ENCODE results near the gene SLC3A2. TPM values are rescaled to one million over a fixed set of nuclear protein-coding genes. Genes with fewer than 3 reads are reported as not detected.

Gene SLC3A2
- total RNA-seq, 1 donor from 2014 or later: 38.6 TPM

DNA sequence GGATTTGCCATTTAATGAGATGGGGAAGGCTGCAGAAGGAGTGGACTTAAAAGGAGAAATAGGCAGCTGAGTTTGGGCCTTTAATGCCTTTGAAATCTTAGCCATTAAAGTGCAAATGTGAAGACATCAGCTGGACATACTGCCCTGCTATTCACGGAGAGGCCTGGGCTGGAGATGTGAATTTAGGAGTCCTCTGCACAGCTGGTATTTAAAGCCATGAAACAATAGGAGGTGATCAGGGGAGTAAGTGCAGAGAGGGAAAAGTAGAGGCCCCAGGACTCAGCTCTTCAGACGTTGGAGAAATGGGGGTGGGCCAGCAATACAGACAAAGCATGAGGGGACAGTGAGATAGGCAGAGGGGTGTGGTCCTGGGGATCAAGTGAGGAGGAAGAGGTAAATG, 16.6 kb downstream of the SLC3A2 start:
- intact Hi-C loops (cut with DNase I): no loop called here
- no peak for DNase-seq (ENCODE audit: low spot score)

DNA sequence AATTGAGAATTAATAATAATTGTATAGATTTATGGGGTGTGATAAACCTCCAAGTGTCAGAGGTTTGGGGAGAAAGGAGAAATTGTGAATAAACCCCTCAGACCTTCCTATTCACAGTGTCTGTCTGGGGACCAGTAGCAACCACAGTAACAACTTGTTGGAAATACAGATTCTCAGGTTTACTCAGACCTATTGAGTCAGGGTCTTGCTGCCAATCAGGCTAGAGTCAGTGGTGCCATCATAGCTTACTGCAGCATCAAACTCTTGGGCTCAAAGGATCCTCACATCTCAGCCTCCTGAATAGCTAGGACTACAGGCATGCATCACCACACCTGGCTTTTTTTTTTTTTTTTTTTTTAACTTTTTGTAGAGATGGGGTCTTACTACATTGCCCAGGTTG, 17.3 kb downstream of the SLC3A2 start:
- DNase-seq (ENCODE audit: low spot score): no peak
- intact Hi-C loops (cut with DNase I): no loop called here

DNA sequence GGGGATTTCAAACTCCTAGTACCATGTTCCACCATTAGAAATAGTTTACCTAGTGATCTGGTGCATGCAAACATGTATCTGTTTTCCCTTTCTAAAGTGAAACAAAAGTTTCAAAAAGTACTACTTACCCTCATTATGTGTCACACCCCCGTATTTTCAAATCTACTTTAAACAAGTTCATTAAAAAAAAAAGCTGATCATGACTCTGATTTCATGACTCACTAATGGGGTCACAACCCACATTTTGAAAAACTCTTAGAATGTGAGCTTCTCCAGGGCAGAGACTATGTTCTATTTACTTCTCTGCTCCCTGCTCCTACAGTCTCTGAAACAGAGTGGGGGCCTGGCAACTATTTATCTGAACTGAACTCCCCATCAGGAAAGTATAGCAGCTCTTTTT, 22.2 kb downstream of the SLC3A2 start:
- no peak for DNase-seq (ENCODE audit: low spot score)
- intact Hi-C loops (cut with DNase I): no loop called here

DNA sequence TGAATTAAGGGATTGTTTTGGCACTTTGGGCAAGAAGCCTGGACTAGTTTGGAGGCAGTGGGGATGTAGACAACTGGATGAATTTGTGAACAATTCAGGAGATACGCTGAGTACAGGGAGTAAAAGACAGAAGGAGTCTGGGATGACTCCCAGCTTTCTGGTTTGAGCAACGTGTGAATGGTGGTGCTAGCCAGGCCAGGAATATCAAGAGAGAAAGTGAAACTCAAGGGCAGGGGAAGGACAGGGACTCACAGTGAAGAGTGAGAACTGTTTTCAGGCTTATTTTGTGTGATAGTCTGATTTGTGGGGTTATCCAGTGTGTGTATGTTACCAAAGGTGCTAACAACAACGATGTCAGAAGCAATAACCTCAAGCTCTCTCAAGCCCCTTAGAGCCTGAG, 24.6 kb downstream of the SLC3A2 start:
- intact Hi-C loops (cut with DNase I): loop anchor here (5.0 kb wide), 2 partner anchors 72 to 307 kb away; no protein-coding TSS in a partner anchor

DNA sequence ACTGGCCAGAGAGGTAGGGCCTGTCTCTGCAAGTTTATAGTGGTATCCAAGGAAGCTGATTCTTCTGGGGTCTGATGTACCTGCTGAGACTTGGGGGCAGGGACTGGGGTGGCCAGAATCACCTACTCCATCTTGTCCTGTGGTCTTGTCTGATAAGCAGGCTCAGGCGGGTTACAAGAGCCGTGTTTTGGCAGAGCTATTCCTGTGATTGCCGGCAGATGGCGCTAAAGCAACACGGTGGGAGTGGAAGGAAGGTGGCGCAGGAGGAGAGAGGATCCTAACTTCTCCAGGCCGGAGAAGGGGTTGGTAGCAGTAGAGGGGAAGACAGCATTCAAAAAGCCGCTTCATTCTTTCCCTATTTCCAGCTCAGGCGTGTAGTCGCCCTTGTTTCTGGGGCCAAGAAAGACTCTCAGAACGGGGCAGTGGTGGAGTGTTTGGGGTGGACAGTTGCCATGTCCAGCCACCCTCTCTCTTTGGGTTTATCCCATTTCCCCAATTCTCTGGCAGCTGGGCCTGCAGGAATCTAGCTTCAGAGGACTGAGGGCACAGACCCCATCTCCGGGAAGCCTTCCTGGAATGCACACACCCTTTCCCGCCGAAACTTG, 25.3 kb downstream of the SLC3A2 start:
- DNase-seq (ENCODE audit: low spot score): peak; percentile 88
- intact Hi-C loops (cut with DNase I): loop anchor here (1.0 to 5.0 kb wide), 3 partner anchors 71 to 306 kb away; no protein-coding TSS in a partner anchor

More for the DNA sequence above, 24.6 kb downstream of the SLC3A2 start:
- no peak for DNase-seq (ENCODE audit: low spot score)

DNA sequence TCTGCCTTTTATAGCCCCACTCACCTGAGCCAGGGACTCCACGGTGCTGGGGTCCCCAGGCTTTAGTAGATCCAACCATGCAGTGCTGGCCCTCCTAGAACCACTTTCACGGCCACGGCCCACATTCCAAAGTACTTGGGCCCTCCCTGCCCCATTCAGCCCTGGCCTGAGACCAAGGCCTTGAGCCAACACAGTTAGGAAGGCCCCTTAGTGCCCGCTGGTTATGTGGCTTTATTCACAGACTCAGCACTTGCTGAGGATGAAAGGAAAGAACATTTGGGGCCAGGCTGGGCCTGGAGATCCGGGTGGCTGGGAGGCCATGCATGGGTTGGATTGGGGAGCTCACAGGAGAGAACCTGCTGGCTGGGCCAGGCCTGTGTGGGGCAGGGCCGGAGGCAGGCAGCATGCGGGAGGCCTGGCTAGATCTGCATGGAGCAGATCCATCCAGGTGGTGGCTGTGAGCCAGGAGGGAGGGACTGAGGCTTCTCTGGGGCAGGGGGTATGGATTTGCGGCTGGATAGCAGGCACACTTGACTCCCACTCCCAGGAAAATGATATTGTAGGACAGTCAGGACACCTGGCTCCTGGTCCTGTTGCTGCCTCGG, 27.9 kb downstream of the SLC3A2 start:
- DNase-seq (ENCODE audit: low spot score): no peak
- intact Hi-C loops (cut with DNase I): loop anchor here (5.0 kb wide), 2 partner anchors 69 to 304 kb away; no protein-coding TSS in a partner anchor

DNA sequence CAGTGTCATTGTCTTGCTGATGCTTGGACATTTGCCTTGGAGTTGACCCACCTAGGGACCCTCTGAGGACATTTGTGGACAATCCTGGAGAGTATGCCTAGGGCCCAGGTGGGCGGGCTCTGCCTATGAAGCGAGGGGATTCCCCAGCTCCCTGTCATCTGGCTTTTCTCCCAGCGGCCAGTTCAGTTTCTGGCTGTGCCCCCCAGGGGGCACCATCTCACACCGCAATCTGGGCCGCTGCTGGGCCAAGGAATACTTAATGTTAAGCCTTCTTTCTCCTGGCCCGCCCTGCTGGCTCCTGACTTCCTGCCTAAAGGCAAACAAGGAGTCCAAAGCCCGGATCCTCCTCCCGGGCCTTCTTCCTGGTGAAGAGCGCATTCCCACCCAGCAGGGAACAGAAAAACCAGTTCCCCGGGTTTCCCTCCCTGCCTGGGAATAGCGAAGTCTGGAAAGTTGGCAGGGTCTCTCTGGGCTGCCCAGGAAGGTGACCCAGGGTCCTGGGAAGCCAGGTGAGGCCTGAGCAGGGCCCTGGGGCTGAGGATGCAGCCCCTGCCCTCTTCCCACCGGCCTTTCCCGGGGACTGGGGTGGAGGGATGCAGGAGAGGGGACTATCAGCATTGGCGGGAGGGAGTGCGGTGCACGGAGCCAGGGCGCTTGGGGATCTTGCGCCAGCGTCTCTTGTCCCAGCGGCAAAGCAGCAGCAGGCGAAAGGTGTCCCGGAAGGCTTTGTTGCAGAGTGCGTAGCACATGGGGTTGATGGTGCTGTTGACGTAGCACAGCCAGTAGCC, 28.6 kb downstream of the SLC3A2 start:
- DNase-seq (ENCODE audit: low spot score): peak; percentile 84
- intact Hi-C loops (cut with DNase I): loop anchor here (5.0 kb wide), 2 partner anchors 68 to 303 kb away; no protein-coding TSS in a partner anchor

DNA sequence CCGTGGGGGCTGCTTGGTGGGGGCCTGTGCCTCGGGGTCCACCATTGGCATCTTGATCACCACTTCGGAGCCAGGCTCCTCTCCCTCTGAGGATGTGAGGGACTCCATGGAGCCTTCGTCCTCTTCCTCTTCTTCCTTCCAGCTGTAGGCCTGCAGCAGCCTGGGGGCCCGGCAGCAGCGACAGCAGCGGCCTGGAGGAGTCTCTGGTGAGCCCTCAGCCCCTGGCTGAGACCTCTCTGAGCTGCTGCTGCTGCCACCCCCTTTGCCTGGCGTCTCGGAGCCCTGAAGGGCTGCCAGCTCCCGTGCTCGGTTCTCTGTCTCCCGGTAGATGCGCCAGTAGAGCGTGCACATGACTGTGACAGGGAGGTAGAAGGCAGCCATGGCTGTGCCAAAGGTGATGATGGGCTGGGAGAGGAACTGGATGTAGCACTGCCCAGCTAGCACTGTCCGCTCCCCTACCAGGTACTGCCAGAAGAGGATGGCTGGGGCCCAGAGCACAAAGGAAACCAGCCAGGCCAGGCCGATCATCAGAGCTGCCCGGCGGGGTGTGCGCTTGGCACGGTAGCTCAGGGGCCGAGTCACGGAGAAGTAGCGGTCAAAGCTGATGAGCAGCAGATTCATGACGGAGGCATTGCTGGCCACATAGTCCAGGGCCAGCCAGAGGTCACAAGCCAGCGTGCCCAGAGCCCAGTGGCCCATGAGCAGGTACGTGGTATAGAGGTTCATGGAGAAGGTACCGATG, 29.6 kb downstream of the SLC3A2 start:
- intact Hi-C loops (cut with DNase I): no loop called here
- no peak for DNase-seq (ENCODE audit: low spot score)

DNA sequence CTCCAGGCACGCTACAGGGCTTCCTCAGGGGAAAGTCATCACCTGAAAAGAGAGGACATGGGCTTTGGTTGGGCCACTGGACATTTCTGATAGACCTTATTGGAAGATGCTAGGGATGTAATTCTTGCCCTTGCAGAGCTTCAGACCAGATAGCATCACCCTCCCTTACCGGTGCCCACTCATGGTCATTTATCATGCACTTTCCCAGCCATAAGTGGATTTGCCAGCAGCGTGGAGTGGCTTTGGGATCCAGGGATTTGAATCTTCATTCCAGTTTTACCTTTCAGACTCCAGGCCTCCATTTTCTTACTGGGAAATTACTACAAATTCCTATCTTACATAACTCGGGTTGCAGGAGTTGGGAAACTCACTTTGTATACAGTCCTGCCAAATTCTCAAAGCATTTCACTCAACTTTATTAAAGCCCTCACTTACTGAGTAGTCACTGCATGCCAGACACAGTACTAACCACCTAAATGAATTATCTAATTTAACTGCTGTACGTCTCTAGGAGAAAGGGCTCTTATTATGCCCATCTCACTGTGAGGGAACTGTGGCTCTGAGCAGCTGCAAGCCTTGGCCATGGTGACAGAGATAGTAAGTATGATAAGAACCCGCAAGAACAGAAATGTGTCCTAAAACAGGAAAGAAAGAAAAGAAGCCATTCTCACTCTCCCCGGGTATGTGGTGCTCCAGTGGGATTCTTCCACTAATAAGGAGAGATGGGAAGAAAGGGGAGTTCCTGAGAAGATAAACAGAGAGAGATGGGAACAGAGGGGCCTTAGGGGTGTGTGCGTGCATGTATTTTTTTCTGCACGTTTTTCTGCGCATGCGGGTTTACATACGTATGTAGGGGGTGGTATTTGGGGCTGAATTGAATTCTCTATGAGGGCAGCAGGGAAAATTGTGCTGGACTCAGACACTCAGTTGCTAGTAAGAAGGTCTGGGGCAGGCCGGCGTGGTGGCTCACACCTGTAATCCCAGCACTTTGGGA, 30.7 kb downstream of the SLC3A2 start:
- DNase-seq (ENCODE audit: low spot score): no peak
- intact Hi-C loops (cut with DNase I): no loop called here

DNA sequence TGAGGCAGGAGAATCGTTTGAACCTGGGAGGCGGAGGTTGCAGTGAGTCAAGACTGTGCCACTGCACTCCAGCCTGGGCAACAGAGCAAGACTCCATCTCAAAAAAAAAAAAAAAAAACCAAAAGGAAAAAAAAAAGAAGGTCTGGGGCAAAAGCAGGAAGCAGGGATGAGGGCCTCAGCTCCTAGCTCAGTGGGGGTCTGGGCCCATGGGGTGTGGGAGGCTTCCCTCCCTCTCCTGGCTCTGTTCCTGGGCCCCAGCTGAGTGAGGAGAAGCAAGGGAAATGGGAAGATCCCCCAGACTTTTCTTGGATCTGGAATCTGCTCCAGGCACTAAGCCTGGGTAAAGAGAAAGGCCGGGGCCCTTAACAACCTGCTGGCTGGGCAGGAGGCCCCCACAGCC, 31.6 kb downstream of the SLC3A2 start:
- intact Hi-C loops (cut with DNase I): no loop called here
- DNase-seq (ENCODE audit: low spot score): no peak

DNA sequence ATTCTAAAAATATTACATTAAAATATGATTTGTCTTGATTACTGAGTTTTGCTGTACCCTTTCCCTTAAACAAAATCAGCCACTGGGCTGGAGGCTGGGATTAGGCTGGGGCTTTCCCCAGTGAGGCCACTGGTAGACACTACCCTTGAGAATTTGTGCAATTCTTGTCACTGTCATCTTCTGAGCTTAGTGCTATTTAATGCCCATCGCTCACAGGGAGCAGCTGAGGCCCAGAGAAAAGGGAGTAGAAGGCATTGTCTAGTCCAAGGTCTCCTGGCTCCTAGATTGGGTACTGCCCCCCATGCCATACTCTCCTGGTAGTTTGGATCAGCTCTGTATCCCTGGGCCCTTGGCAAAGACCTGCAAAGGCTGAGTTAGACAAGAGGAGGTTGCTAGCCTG, 33.7 kb downstream of the SLC3A2 start:
- no peak for DNase-seq (ENCODE audit: low spot score)
- intact Hi-C loops (cut with DNase I): no loop called here

DNA sequence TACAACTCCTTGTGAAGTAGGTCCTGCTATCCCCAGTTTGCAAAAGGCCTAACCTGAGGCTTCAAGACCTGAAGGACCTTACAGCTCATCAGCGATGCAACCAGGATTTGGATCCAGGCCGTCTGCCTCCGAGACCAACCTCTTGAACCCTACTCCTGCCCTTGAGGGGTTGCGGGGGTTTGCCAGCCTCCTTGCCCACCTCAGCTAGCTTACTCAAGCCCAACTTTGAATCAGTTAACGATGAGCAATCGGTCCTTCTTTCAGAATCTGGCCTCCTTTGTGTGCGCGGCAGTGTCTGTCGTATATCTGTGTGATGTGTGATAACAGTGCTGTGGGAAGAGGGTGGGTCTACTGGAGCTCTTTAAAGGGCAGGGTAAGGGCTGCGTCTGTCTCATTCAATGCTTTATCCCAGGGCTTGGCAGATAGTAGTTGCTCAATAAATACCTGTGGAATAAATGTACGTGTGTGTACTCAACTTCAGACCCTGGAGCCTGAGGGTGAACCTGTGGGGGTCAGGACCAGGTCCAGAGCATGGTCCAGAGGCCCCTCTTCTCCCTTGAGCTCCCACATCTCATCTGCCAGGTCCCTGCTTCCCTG, 37.3 kb downstream of the SLC3A2 start:
- DNase-seq (ENCODE audit: low spot score): no peak
- intact Hi-C loops (cut with DNase I): no loop called here

DNA sequence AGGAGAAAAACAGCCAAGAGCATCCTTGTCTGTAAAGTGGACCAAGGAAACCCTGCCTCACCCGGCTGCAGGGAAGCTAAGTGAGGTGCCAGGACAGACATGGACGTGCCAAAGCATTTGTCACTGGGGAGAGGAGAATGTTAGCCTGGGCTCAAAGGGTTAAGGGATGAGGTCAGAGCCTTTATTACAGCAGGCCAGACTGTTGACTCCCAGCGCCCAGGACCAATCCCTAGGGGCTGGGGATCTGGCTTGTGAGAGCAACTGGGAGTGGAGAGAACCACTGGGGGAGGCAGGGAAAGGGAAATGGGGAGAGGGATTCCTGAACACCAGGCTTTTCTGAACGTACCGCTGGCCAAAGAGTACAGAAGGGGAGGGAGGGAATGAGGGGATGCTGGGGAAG, 37.8 kb downstream of the SLC3A2 start:
- no peak for DNase-seq (ENCODE audit: low spot score)
- intact Hi-C loops (cut with DNase I): no loop called here

DNA sequence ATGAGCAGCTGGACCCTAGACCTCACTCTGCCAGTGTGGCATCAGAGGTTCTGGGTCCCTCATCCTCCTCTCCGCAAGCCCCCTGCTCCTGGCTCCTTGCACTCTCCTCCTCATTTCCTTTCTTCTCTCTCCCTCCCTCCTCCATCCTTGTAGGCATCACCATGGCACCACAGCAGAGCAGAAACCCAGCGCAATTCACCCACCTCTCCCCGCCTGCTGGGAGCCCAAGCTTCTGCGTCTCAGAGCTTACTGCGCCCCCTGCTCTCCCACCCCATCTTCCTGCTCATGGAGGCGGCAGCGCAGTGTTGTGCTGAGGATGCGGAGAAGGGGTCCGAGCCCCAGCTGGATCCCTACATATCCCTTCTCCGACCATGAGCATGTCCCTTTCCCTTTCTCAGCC, 38.8 kb downstream of the SLC3A2 start:
- DNase-seq (ENCODE audit: low spot score): no peak
- intact Hi-C loops (cut with DNase I): no loop called here

DNA sequence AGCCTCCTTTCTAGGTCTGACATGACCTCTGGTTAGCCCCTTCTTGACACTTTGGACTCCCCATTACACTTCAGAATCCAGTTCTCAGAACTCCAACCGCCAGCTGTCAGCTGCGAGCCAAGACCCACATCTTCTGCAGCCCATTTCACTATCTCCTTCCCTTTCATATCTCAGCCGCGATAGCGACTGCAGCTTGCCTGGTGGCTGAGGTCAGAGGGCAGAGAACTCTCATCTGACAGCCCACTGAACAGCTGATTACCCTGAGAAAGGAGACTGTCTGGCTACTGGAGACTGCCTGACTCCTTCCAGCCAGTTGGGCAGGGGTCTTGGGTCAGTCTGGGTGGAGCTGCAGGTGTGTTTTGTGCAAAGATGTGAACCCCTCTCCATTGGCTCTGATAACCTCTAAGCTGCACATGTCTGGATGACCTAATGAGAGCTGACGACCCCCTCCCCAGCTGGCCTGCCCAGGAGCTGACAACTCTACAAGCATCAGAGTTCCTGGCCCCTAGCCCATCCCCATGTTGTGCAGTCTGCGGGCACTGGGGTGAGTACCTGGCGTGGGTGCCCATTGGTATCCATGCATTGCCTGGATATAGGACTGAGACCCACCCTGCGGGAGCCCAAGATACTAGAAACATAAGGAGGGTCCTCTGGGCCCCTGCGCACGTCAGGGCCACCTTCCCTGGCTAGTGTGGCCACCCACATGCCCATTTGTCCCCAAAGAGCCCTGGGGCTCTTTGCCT, 39.4 kb downstream of the SLC3A2 start:
- intact Hi-C loops (cut with DNase I): no loop called here
- no peak for DNase-seq (ENCODE audit: low spot score)

DNA sequence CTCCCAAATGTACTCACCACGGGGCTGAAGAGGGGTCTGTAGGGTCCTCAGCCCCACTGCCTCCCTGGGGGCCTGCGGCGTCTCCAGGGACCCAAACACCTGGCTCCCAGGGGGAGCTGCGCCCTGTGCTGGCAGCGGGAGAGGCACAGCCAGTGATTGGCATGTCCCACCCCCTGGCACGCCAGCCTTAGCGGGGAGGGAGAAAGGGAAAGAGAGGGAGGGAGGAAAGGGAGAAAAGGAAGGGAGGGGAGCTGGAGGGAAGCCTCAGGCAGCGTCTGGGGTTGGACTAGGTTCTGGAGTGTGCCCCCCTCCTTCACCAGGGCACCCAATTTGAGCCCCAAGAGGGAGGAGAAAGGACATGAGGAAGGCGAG, 40.5 kb downstream of the SLC3A2 start, which contains the start of gene CHRM1:
Gene CHRM1, minus strand, starts transcription at position 163 of the 372 bp plus-strand sequence. CDS start 10,263 bp downstream, outside the sequence.
- DNase-seq (ENCODE audit: low spot score): no peak
- intact Hi-C loops (cut with DNase I): no loop called here

DNA sequence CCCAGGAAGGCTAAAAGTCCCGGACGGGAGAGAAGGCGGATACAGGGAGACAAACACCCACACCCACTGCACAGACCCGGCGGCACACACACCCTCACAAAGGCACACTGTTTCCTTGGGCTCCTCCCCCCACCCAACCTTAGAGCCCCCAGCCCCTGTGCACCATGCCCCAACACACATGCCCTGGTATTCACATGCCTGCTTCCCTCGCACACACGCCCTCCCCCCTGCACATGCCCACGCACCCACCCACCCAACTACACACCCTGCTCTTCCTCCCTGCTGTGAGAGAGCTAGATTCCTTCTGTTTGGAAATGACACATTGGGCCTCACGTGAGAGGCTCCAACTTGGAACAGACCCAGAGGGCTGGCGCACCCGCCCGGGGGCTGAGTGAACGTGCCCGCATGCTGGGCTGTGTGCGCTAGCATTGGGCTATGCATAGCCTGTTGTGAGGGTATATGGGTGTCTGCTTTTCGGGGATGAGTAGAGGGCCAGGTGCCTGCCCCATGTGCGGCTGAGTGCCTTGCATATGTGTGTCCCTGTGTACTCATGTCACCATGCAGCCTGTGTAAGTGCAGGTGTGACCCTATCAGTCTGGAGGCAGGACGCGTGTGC, 41.0 kb downstream of the SLC3A2 start:
- DNase-seq (ENCODE audit: low spot score): no peak
- intact Hi-C loops (cut with DNase I): no loop called here
